GM18867 (cell line): ENCODE data around the gene TOR1B.

Source experiments
- ATAC-seq: cut with Tn5 transposase; IDR thresholded peaks from one replicate; pipeline ENCODE4 v1.9.1; 2021; ENCODE audit warnings: mild to moderate bottlenecking, moderate library complexity; ENCODE audit not compliant: unreplicated experiment

TOR1B gene

GRCh38 chr9:129839324-129840023 is 36.5 kb downstream of the TOR1B start:
- ATAC-seq, result no peak

- ATAC-seq, result no peak
Measured at GRCh38 chr9:129840034-129840433, 37.0 kb downstream of the TOR1B start.

GRCh38 chr9:129841071-129841470 is 38.1 kb downstream of the TOR1B start:
- ATAC-seq, result no peak

- no peak for ATAC-seq
Measured at GRCh38 chr9:129845373-129845772, 42.4 kb downstream of the TOR1B start.

GRCh38 chr9:129848712-129849441 is 45.9 kb downstream of the TOR1B start:
- ATAC-seq, result no peak

GRCh38 chr9:129849901-129850300 is 46.9 kb downstream of the TOR1B start:
- no peak for ATAC-seq

GRCh38 chr9:129850821-129851550 is 48.0 kb downstream of the TOR1B start:
- ATAC-seq, result no peak

- ATAC-seq, result no peak
Measured at GRCh38 chr9:129851821-129852220, 48.8 kb downstream of the TOR1B start.

GRCh38 chr9:129852579-129852978 is 49.6 kb downstream of the TOR1B start:
- ATAC-seq, result no peak

- no peak for ATAC-seq
Measured at GRCh38 chr9:129853614-129854013, 50.6 kb downstream of the TOR1B start.

- ATAC-seq, result no peak
Measured at GRCh38 chr9:129854588-129855110, 51.7 kb downstream of the TOR1B start.

GRCh38 chr9:129857207-129857606 is 54.2 kb downstream of the TOR1B start:
- ATAC-seq, result no peak

GRCh38 chr9:129858167-129858962 is 55.4 kb downstream of the TOR1B start:
- ATAC-seq, result no peak
